C4-2B (cell line): Measurements from ENCODE around the gene PLCH2.

ENCODE experiments used
- CTCF ChIP-seq: fragments of 450-650 bp; conservative IDR thresholded peaks from 2 replicates; pipeline ENCODE4 v1.5.1; 2017; ENCODE audit warnings: mild to moderate bottlenecking
- ZFX ChIP-seq: fragments of 450-650 bp; IDR thresholded peaks from 2 replicates; pipeline ENCODE4 v1.6.1; 2017

- TF ChIP-seq CTCF: no peak
- TF ChIP-seq ZFX: no peak
These were observed 21.9 kb upstream of the PLCH2 start for GRCh38 chr1:2454227-2454626.
